Sigmoid colon (tissue), 7 donors: ENCODE data around the gene IVNS1ABP. TPM values are rescaled to one million over a fixed set of nuclear protein-coding genes. Genes with fewer than 3 reads are reported as not detected.
A peak's percentile ranks its signal among the peaks of the same experiment; 100 is the strongest.

Experiments
- DNase-seq: peaks from one replicate; pipeline ENCODE4 v3.0.0-alpha.2; 2019
- H3K27ac ChIP-seq, 4 donors: fragments of 200-600 bp; sonication (generic); one replicate each; pipeline ENCODE4 v1.5.1; 2016 to 2019; ENCODE audit warnings: mild to moderate bottlenecking in 1 of 4
- H3K27me3 ChIP-seq, 3 donors: fragments of 200-600 bp; sonication (generic); one replicate each; pipeline ENCODE4 v1.5.1; 2019; ENCODE audit warnings: mild to moderate bottlenecking in 1 of 3
- H3K36me3 ChIP-seq, 4 donors: fragments of 200-600 bp; sonication (generic); one replicate each; pipeline ENCODE4 v1.5.1; 2016 to 2019
- H3K4me1 ChIP-seq, 4 donors: fragments of 200-600 bp; sonication (generic); one replicate each; pipeline ENCODE4 v1.5.1; 2017 to 2019
- H3K4me3 ChIP-seq, 4 donors: fragments of 200-600 bp; sonication (generic); one replicate each; pipeline ENCODE4 v1.5.1; 2017 to 2019; ENCODE audit warnings: mild to moderate bottlenecking in 2 of 4, moderate library complexity in 1 of 4
- H3K9me3 ChIP-seq, 4 donors: fragments of 200-600 bp in 3 of 4; sonication (generic) in 3 of 4; one replicate each; pipeline versions ENCODE4 v1.5.1 to v1.6.1; 2013 to 2019
- EP300 ChIP-seq, 4 donors: sonication (generic); formaldehyde crosslinking; IDR thresholded peaks; one replicate each; pipeline ENCODE4 v1.6.1; 2017; ENCODE audit warnings: antibody characterized with exemption in 4 of 4
- POLR2A ChIP-seq, 2 donors: fragments of 450-650 bp; IDR thresholded peaks; one replicate each; pipeline ENCODE4 v1.6.1; 2016; ENCODE audit warnings: antibody characterized with exemption in 2 of 2, mild to moderate bottlenecking in 2 of 2, moderate library complexity in 2 of 2
- POLR2AphosphoS5 ChIP-seq, 4 donors: sonication (generic); formaldehyde crosslinking; IDR thresholded peaks; one replicate each; pipeline ENCODE4 v1.6.1; 2017; ENCODE audit warnings: antibody characterized with exemption in 4 of 4
- WGBS, 2 donors: extraction: QIAGEN DNeasy Blood & Tissue Kit; methylation state at CpG; one replicate each; pipeline ENCODE4 v1.1.7; 2013; 5-methylcytosine and 5-hydroxymethylcytosine counted together
- intact Hi-C: fragments of 100-400 bp; cut with DNase I; formaldehyde crosslinking; loops from one replicate; pipeline ENCODE4 v1.15.1; 2023
- polyA plus RNA-seq, 3 donors: library from polyadenylated mRNA; stranded (reverse); fragments of 200-250 nt; gene quantifications; one replicate each; pipeline ENCODE4 v1.2.3, GENCODE V29; 2013
- total RNA-seq, 4 donors: library from RNA; depleted of rRNA; stranded (reverse); fragments of >200 nt; gene quantifications; one replicate each; pipeline ENCODE4 v1.1.0, GENCODE V29; 2016
- TF ChIP-seq, protein P1 (sequence below), 4 experiments: fragments of 450-650 bp in 3 of 4; fragments of 200-600 bp in 1 of 4; IDR thresholded peaks; one replicate each; pipeline ENCODE4 v1.5.1; 2016 to 2019; ENCODE audit warnings: antibody characterized with exemption in 4 of 4, mild to moderate bottlenecking in 3 of 4, moderate library complexity in 2 of 4
- donor health status: healthy with polysubstance abuse.
- donor health status: Bipolar disorder and iron deficiency.
- donor health status: healthy.

IVNS1ABP gene
- total and polyA plus RNA-seq, 7 donors, result 29.8 to 85.9 (median 36.0) TPM

DNA sequence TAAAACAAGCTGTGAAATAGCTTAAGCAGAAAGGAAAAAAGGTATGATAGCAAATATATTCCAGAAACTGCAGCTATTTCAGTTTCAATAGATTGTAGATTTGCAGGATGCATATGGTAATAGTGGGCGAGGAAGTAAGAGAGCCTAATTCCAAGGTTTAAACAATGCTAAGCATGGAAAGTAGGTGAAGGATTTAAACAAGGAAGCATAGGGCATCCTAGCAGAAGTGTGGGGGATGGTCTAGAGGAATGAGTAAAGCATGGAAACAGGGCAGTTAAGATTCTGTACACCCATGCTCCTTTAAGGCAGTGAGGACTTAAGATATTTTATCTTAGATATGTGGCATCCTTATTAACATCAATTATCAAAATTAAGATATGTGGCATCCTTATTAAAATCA is 2.6 kb downstream of the IVNS1ABP start:
- H3K27me3 ChIP-seq, result no peaks in the 10 kb centered on the region
- H3K36me3 ChIP-seq, result peaks cover 0 to 11% (median 2%) of the 10 kb centered on the region in 4 donors
- no peaks in the 10 kb centered on the region for H3K9me3 ChIP-seq
- H3K4me3 ChIP-seq, result peak overlapping the region in 1 of 4 donors; percentile 2
- peaks cover 0 to 56% (median 44%) of the 10 kb centered on the region in 4 donors for H3K4me1 ChIP-seq
- TF ChIP-seq POLR2AphosphoS5 (IDR thresholded peaks at IDR 0.05) (no peak), POLR2A (IDR thresholded peaks at IDR 0.05) (no peak), EP300 (IDR thresholded peaks at IDR 0.05) (no peak)
- TF ChIP-seq, protein P1, sequence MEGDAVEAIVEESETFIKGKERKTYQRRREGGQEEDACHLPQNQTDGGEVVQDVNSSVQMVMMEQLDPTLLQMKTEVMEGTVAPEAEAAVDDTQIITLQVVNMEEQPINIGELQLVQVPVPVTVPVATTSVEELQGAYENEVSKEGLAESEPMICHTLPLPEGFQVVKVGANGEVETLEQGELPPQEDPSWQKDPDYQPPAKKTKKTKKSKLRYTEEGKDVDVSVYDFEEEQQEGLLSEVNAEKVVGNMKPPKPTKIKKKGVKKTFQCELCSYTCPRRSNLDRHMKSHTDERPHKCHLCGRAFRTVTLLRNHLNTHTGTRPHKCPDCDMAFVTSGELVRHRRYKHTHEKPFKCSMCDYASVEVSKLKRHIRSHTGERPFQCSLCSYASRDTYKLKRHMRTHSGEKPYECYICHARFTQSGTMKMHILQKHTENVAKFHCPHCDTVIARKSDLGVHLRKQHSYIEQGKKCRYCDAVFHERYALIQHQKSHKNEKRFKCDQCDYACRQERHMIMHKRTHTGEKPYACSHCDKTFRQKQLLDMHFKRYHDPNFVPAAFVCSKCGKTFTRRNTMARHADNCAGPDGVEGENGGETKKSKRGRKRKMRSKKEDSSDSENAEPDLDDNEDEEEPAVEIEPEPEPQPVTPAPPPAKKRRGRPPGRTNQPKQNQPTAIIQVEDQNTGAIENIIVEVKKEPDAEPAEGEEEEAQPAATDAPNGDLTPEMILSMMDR (IDR thresholded peaks at IDR 0.05), result no peak
- no peak for DNase-seq
- intact Hi-C loops, result loop anchor here (10.0 kb wide), 1 partner anchor 360 kb away; no protein-coding TSS in a partner anchor
- WGBS, 2 donors, result 7 to 44% methylated on average over 1 of the region's 1 CpG
- H3K27ac ChIP-seq, result peak overlapping the region in 2 of 4 donors; percentile 97 to 98

DNA sequence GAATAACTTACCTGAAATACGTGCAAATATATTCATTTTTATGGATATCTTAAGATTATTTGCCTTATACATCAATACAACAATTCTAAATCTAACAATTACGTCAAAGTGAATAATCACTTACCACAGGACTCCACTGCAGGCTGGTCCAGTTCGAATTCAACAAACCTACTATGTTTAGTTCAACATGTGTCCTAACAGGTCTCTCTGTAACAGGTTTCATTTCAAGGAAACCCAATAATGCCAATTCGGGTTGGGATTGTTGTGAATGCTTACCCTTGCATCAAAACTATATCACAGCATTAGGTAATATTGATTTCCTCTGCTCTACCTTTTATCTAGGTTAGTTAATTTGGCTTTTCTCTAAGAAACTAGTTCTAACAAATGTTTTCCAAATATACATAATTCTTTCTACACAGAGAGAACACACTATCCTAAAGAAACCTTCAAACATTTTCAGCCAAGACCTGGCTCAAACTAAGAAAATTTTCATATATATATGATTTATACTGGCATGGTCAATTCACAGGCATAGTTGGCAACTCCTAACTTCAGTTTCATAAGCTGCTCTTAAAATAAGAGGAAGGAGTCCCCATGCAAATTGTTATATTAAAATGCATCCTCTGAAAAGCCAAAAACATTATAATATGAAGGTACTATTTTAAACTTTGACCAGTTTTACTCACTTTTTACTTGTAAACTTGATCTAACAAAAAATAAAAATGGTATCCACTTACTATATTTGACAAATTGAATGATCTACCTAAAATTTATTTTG is 4.5 kb downstream of the IVNS1ABP start:
- Histone ChIP-seq H3K36me3 (peaks cover 0 to 28% (median 5%) of the 10 kb centered on the region in 4 donors), H3K9me3 (no peaks in the 10 kb centered on the region), H3K27ac (no peak overlapping the region), H3K4me3 (no peak overlapping the region), H3K27me3 (no peaks in the 10 kb centered on the region), H3K4me1 (peaks cover 0 to 52% (median 42%) of the 10 kb centered on the region in 4 donors)
- WGBS, 2 donors, result 79 to 82% methylated on average over 4 of the region's 4 CpGs
- intact Hi-C loops, result loop anchor here (10.0 kb wide), 1 partner anchor 362 kb away; no protein-coding TSS in a partner anchor
- DNase-seq, result no peak
- TF ChIP-seq POLR2AphosphoS5 (IDR thresholded peaks at IDR 0.05) (no peak), EP300 (IDR thresholded peaks at IDR 0.05) (no peak)
- TF ChIP-seq, protein P1 (IDR thresholded peaks at IDR 0.05), result no peak

DNA sequence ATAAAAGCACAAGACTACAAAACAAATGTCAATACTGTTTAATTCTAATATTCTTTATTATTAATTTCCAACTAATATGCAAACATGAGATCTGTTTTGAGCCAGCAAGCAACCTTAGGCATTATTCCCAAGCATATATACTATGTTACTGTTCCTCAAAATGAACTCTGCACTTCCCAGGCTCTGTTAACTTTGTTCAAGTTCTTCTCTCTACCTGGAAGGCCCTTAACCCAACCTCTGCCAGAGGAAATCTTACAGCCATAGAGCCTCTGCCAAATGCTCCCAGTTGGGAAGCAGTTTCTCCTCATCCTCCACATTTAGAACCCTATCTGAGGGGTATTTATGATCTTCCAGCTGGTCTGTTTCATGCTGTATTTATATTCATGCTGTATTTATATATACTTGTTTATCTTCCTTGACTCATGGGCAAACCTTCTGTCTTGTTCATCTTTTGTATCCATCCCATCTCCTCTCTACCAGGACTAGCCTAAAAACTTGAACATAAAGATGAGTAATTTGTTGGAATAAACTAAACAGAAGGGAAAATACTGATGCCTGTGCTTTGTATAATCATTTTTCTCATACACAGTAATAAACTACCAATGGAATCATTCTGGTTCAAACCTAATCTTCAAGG is 5.3 kb downstream of the IVNS1ABP start:
- H3K4me1 ChIP-seq, result peaks cover 0 to 51% (median 42%) of the 10 kb centered on the region in 4 donors

DNA sequence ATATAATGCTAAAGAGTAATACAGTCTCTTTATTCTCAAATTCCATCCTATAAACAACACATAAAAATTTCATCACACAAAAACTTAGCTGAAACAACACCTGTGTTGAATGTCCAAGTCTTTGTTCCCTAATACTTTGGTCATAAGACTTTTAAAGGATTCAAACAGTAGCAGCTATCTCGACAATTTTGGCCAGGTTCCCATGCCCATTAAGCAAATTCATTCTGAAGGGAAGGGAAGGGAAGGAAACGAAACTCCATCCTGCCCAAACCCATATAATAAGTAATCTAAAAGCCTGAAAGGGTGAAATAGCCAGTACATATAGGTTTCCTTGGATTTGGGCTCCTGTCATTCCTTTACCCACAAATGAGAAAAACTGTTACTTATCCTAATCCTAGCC is 7.5 kb downstream of the IVNS1ABP start:
- no peak for DNase-seq
- TF ChIP-seq POLR2A (IDR thresholded peaks at IDR 0.05) (no peak), EP300 (IDR thresholded peaks at IDR 0.05) (no peak), POLR2AphosphoS5 (IDR thresholded peaks at IDR 0.05) (no peak)
- TF ChIP-seq, protein P1 (IDR thresholded peaks at IDR 0.05), result no peak
- intact Hi-C loops, result no loop called here
- Histone ChIP-seq H3K27ac (no peak overlapping the region), H3K4me1 (peaks cover 0 to 39% (median 29%) of the 10 kb centered on the region in 4 donors), H3K27me3 (no peaks in the 10 kb centered on the region), H3K36me3 (peaks cover 12 to 58% (median 16%) of the 10 kb centered on the region in 4 donors), H3K9me3 (no peaks in the 10 kb centered on the region), H3K4me3 (no peak overlapping the region)
- 7 to 31% methylated on average over 2 of the region's 2 CpGs for WGBS, 2 donors

More for the DNA sequence above, 5.3 kb downstream of the IVNS1ABP start:
- Histone ChIP-seq H3K4me3 (no peak overlapping the region), H3K27me3 (no peaks in the 10 kb centered on the region), H3K36me3 (peaks cover 4 to 36% (median 5%) of the 10 kb centered on the region in 4 donors), H3K27ac (no peak overlapping the region), H3K9me3 (no peaks in the 10 kb centered on the region)
- TF ChIP-seq EP300 (IDR thresholded peaks at IDR 0.05) (no peak), POLR2AphosphoS5 (IDR thresholded peaks at IDR 0.05) (no peak), POLR2A (IDR thresholded peaks at IDR 0.05) (no peak)
- TF ChIP-seq, protein P1 (IDR thresholded peaks at IDR 0.05), result no peak
- intact Hi-C loops, result loop anchor here (10.0 kb wide), 1 partner anchor 363 kb away; no protein-coding TSS in a partner anchor
- DNase-seq, result no peak
